MCF 10A (cell line): Measurements from ENCODE around the gene BMP2K. TPM values are rescaled to one million over a fixed set of nuclear protein-coding genes. Genes with fewer than 3 reads are reported as not detected.
"Not testable (repeated sequence)": the region's sequence is repeated elsewhere in the genome, so short reads cannot be mapped to it uniquely, and the experiment has no call there.

Source experiments
- BruUV-seq: library from RNA; stranded (reverse); fragments of 400-500 nt; replicated peaks from 2 replicates; lab custom pipeline; 2021; lab: Mats Ljungman, UMichigan
- CTCF ChIA-PET: fragments of 300-600 bp; sonication (Branson Sonifier 250); formaldehyde crosslinking; extraction: SDS; loops from one replicate; lab custom pipeline; 2021; ENCODE audit warnings: antibody characterized with exemption, inconsistent platforms; lab: Yijun Ruan, JAX
- POLR2A ChIA-PET: fragments of 300-600, 350-650 bp; sonication (Branson Sonifier 250); formaldehyde crosslinking; extraction: SDS; loops from one replicate; lab custom pipeline; 2020; ENCODE audit warnings: antibody characterized with exemption, inconsistent platforms; lab: Yijun Ruan, JAX
- DNase-seq: peaks from one replicate; pipeline ENCODE4 v3.0.0-alpha.2; 2018; ENCODE audit not compliant: unreplicated experiment
- H3K27ac Mint-ChIP-seq: one replicate; pipeline ENCODE4 v1.8.0; 2022; ENCODE audit warnings: mild to moderate bottlenecking, low read depth, mixed read lengths; ENCODE audit not compliant: unreplicated experiment
- H3K27me3 Mint-ChIP-seq: one replicate; pipeline ENCODE4 v1.8.0; 2022; ENCODE audit warnings: mixed read lengths; ENCODE audit not compliant: insufficient read depth, unreplicated experiment
- H3K36me3 Mint-ChIP-seq: one replicate; pipeline ENCODE4 v1.8.0; 2022; ENCODE audit warnings: mild to moderate bottlenecking, moderate library complexity, mixed read lengths; ENCODE audit not compliant: insufficient read depth, unreplicated experiment
- H3K4me1 Mint-ChIP-seq: one replicate; pipeline ENCODE4 v1.8.0; 2022; ENCODE audit warnings: mixed read lengths; ENCODE audit not compliant: insufficient read depth, unreplicated experiment
- H3K4me3 Mint-ChIP-seq: one replicate; pipeline ENCODE4 v1.8.0; 2022; ENCODE audit warnings: mild to moderate bottlenecking, moderate library complexity, mixed read lengths; ENCODE audit not compliant: unreplicated experiment
- H3K9me3 Mint-ChIP-seq: one replicate; pipeline ENCODE4 v1.8.0; 2022; ENCODE audit warnings: mixed read lengths; ENCODE audit not compliant: unreplicated experiment
- CTCF ChIP-seq: fragments of 200-600 bp; IDR thresholded peaks from one replicate; pipeline ENCODE4 v1.8.0; 2022; ENCODE audit warnings: antibody characterized with exemption, mild to moderate bottlenecking; ENCODE audit not compliant: unreplicated experiment
- intact Hi-C: fragments of 100-400 bp; cut with micrococcal nuclease; formaldehyde crosslinking; loops from 2 replicates; pipeline ENCODE4 v1.14.1; 2022
- total RNA-seq: library from RNA; stranded (reverse); gene quantifications from 2 replicates; pipeline ENCODE4 v1.2.3, GENCODE V29; 2022

Gene BMP2K
- total RNA-seq, 1 experiment from 2014 or later: 47.3 TPM

- ChIA-PET POLR2A (interaction anchor here (0.6 to 2.2 kb wide), 3 partner anchors 46 to 322 kb away, joined by 3 to 16 read pairs (median 3); no protein-coding TSS in a partner anchor), CTCF (interaction anchor here (0.6 to 5.7 kb wide), 32 partner anchors 9 to 1990 kb away, joined by 3 to 81 read pairs (median 4); no protein-coding TSS in a partner anchor)
- Mint-ChIP-seq H3K36me3 (peaks cover 51% of the 10 kb centered on the region), H3K4me1 (peaks cover 6% of the 10 kb centered on the region), H3K27ac (no peak overlapping the region), H3K4me3 (no peak overlapping the region), H3K9me3 (no peaks in the 10 kb centered on the region), H3K27me3 (no peaks in the 10 kb centered on the region)
- peak; percentile 78 for DNase-seq
- intact Hi-C loops: loop anchor here (1.0 to 10.0 kb wide), 5 partner anchors 89 to 910 kb away; no protein-coding TSS in a partner anchor
- TF ChIP-seq CTCF: peak; percentile 61
- BruUV-seq: no TSS peak
Observed at GRCh38 chr4:78864405-78865024, 88.4 kb downstream of the BMP2K start.

- intact Hi-C loops: loop anchor here (2.0 to 10.0 kb wide), 2 partner anchors 349 to 911 kb away; no protein-coding TSS in a partner anchor
- POLR2A ChIA-PET: no interaction called here
- H3K36me3 Mint-ChIP-seq: peaks cover 43% of the 10 kb centered on the region
- DNase-seq: no peak
- peaks cover 6% of the 10 kb centered on the region for H3K4me1 Mint-ChIP-seq
- no peaks in the 10 kb centered on the region for H3K27me3 Mint-ChIP-seq
- no peak overlapping the region for H3K27ac Mint-ChIP-seq
- no peak overlapping the region for H3K4me3 Mint-ChIP-seq
- BruUV-seq: no TSS peak
- CTCF ChIA-PET: interaction anchor here (0.6 to 5.7 kb wide), 5 partner anchors 15 to 379 kb away, joined by 3 to 81 read pairs (median 5); no protein-coding TSS in a partner anchor
- no peaks in the 10 kb centered on the region for H3K9me3 Mint-ChIP-seq
- no peak for TF ChIP-seq CTCF
Observed at GRCh38 chr4:78865451-78865850, 89.3 kb downstream of the BMP2K start.

DNA sequence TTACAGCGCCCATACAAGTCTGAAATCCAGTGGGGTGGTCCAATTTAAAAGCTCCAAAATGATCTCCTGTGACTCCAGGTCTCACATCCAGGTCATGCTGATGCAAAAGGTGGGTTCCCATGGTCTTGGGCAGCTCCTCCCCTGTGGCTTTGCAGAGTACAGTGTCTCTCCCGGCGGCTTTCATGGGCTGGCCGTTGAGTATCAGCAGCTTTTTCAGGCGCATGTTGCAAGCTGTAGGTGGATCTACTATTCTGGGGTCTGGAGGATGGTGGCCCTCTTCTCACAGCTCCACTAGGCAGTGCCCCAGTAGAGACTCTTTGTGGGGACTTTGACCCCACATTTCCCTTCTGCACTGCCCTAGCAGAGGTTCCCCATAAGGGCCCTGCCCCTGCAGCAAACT lies 92.6 kb downstream of the BMP2K start:
- not testable (repeated sequence) for H3K4me3 Mint-ChIP-seq, BruUV-seq

DNA sequence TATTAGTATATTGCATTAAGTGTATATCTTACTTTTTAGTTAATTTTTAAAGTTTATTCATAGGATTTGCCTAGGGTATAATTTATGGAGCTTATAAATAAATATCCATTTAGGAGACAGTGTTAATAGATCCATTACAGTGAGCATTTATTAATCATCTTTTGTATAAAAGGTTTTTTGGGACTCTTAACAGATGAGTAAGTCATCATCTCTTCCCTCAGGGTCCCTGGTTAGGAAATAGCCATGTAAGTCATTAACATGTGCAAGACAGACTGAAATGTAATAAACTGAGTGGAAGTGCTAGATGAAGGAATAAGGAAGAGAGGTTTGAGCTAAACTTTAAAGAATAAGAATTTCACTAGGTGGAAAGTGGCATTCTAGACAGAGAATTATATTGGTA lies 93.9 kb downstream of the BMP2K start:
- H3K27me3 Mint-ChIP-seq: no peaks in the 10 kb centered on the region
- no peak overlapping the region for H3K27ac Mint-ChIP-seq
- intact Hi-C loops: loop anchor here (10.0 kb wide), 1 partner anchor 815 kb away; the partner anchor contains the start of gene FRAS1
- ChIA-PET CTCF (interaction anchor here (0.5 to 2.4 kb wide), 4 partner anchors 225 to 1432 kb away, joined by 3 to 9 read pairs (median 4); no protein-coding TSS in a partner anchor), POLR2A (interaction anchor here (1.2 kb wide), 1 partner anchor 69 kb away, joined by 3 read pairs; the partner anchor contains the start of gene PAQR3)
- H3K4me3 Mint-ChIP-seq: no peak overlapping the region
- no peaks in the 10 kb centered on the region for H3K4me1 Mint-ChIP-seq
- no peak for TF ChIP-seq CTCF
- peaks cover 56% of the 10 kb centered on the region for H3K36me3 Mint-ChIP-seq
- BruUV-seq: no TSS peak
- H3K9me3 Mint-ChIP-seq: no peaks in the 10 kb centered on the region
- DNase-seq: peak; percentile 13

More for the DNA sequence above, 92.6 kb downstream of the BMP2K start:
- H3K4me1 Mint-ChIP-seq, H3K9me3 Mint-ChIP-seq, H3K27me3 Mint-ChIP-seq, DNase-seq, H3K27ac Mint-ChIP-seq: not testable (repeated sequence)
- POLR2A ChIA-PET: interaction anchor here (0.7 to 0.8 kb wide), 3 partner anchors 21 to 224 kb away, joined by 3 read pairs; partner anchors contain the start of gene PAQR3
- H3K36me3 Mint-ChIP-seq: peaks cover 54% of the 10 kb centered on the region
- CTCF ChIA-PET: interaction anchor here (0.6 to 2.4 kb wide), 7 partner anchors 8 to 1494 kb away, joined by 3 to 9 read pairs (median 4); no protein-coding TSS in a partner anchor
- intact Hi-C loops: loop anchor here (10.0 kb wide), 1 partner anchor 914 kb away; no protein-coding TSS in a partner anchor
